NCI-H2196 (cell line): ENCODE measurements around the gene CALM1.
A peak's percentile ranks its signal among the peaks of the same experiment; 100 is the strongest.
"Not testable (repeated sequence)": the region's sequence is repeated elsewhere in the genome, so short reads cannot be mapped to it uniquely, and the experiment has no call there.

Experiments used
- DNase-seq: peaks from one replicate; lab custom pipeline; 2025; ENCODE audit not compliant: unreplicated experiment; lab: John Stamatoyannopoulos, UW

Gene CALM1

DNA sequence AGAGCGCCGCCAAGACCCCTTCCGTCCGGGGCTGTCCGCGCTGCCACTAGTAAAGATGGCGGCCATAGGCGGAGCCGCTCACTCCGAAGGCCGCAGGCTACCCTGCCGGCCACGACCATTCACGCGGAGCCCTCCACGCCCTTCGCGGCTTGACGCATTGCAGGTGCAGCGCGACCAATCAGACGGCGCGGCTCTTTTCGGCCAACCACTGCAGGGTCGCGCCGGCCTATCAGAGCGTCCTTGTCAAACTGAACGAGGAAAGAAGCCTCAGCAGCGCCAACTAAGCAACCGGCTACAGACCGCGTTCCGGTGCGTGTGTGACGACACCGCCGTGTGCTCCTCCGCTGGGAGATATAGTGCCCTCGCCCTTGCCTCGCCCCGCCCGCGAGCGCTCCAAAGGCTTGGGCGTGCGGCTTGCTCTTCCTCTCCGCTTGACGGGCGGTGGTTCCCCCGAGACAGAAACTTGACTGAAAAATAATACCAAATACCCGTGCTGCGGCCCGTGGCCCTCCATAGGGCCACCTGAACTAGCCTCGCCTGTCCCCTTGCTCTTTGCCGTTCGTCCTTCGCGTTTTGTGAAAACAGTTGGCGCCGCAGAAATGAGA lies 13.6 kb upstream of the CALM1 start:
- peak; percentile 93 for DNase-seq

DNA sequence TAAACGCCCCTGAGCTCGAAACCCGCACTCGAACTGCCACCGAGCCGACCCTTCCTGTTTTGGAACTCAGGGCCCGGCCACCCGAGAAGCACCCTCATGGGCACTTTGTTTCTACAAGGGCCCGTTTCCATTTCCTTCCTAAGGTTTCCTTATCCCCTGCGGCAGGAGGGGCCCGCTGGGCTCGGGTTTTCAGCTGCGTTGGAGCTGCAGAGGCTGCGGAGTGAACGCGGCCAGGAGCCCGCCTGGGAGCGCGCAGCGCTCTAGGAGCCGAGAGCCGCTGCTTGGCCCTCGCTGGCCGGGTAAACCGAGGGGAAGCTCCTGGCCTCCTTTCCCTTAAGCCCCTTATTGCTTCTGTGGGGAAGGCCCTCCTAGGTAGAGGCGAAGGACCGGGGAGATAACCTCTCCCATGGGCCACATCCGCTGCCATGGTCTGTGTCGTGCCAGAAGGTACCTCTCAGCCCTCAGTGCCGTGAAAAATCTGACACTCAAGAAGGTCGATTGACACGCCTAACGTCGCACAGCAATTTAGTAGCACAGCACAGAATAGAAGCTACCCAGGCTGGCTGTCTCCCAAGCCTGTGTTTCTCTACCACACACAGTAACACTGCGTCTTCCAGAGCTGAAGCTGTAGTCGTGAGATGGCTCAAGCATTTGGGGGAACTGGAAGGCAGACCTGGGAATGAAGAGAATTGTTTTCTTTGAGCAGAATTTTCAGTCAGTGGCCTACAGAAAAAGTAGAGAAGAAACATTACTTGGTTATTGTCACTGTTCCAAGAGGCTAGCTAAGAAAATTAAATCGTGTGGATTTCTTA lies 12.9 kb upstream of the CALM1 start:
- peak; percentile 24 for DNase-seq

- no peak for DNase-seq
Measured at GRCh38 chr14:90384543-90384911, 12.3 kb upstream of the CALM1 start.

GRCh38 chr14:90386321-90386720 lies 10.5 kb upstream of the CALM1 start:
- no peak for DNase-seq

DNA sequence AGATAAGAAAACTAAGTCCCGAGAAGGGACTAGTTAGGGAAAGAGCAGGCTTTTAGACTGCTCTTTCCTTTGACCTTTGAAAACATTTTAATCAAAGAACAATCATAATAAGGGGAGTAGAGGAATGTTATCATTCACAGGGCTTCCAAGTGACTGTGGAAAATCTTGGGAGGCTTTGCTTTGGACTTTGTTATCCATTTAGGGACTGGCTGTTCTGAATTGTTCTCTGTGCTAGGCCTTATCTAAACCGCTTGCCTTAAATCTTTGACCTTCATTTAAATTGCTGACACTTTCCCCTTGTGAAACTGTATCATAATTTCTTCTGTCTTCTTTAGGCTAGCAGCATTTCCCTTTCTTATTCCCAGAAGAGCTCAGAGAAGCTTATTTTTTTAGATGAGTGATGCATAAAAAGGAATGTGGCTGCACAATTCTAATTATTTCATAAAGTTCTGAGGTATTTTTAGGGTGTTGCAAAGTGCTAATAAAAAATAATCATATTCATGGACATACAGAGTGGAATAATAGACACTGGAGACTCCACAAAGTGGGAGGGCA lies 9.5 kb upstream of the CALM1 start:
- DNase-seq: no peak

GRCh38 chr14:90388437-90388836 lies 8.4 kb upstream of the CALM1 start:
- DNase-seq: no peak

DNA sequence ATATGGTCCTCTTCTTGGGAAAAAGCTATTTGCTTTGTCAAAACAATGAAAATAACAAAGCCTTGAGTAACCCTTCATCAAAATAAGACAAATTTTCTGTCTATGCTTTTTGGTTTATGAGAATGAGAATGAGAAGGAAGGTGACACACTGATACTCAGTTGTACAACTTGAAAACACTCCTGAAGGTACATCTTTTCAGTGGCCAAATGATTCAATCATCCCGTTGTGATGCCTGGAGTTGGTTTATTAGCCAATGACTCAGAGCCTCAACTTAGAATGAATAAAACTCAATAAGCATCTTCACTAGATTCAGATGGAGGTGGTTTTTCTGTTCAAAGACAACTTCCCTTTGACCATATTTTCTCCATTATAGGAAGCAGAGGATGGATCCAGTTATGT lies 7.8 kb upstream of the CALM1 start:
- no peak for DNase-seq

DNA sequence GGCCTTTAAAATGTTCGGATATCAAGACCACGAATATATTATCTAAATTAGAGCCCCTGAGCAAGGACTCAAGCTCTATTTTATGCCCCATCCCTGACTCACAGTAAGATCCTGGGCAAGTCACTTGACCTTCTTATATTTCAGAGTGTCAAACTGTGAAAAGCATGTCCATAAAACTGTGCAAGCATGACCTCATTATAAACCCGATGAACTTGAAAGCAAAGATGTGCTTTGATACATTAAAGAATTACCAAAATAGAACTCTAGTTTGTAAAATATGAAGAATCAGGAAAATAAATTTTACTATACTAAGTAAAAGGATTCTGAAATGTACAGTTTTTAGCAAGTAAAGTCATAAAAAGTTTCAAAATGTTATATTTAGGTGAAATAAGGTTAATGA lies 2.9 kb upstream of the CALM1 start:
- DNase-seq: no peak

DNA sequence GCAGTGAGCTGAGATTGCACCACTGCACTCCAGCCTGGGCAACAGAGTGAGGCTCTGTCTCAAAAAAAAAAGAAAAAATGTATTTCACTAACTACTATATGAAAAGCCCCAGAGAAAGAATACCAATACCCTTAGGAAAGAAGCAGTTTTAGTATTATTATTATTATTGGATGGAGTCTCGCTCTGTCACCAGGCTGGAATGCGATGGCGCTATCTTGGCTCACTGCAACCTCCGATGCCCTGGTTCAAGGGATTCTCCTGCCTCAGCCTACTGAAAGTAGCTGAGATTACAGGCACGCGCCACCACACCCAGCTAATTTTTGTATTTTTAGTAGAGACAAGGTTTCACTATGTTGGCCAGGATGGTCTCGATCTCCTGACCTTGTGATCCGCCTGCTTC lies 2.0 kb upstream of the CALM1 start:
- not testable (repeated sequence) for DNase-seq

- DNase-seq: no peak
Measured at GRCh38 chr14:90397425-90398314, 841 bp downstream of the CALM1 start.

DNA sequence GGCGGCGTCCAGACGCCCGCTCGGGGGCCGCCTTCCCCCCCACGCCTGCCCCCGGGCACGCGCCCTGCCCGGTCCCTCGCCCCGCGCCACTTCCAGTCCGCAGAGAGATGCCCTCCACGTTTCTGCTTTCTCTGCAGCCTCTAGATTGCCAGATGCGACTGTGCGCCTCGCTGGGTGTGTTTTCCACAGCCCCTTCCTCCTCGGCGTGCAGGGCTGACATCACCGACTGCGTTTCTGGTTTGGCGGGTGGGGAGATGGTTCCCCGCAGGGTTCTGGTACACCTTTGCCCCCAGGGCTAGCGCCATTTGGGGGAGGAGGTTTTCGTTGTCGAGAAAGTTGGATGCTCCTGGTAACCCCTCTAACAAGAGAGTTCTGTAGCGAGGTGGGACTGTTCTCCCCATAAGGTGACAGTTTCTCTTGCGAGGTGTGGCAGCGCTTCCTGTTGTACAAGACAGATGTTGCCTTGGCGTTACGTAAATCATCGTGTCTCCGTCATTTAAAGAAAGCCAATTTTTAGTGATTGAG lies 1.5 kb downstream of the CALM1 start:
- DNase-seq: no peak

DNA sequence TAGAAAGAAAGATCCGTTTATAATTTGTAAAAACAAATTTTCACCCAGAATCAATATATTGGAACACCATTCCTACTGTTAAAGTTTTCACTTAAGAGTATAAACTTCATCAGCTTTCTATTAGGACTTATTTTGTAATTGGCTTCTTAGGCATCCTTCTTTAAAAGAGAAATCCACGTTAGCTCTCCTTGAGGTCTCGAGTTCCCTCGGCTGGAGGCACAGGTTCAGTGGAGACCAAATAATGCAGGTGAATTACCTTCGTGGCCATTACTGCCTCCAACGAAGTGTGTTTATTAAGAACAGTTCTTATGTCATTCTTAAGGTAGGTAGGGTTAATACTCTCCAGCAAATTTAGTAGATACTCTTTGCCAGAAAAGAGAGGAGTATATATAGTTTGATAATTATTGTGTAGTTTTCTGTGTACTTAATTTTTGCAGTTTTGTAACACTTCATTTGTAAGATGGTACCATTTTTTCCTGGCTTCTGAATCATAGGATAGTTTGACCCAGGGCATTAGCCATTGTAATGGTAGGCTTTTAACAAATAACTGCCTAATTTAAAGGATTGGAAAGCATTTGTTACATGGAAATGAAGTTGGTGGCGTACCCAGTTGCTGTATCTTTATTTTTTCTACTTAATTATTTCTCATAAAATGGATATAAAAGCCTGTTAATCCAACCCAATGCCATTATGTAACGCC lies 2.2 kb downstream of the CALM1 start:
- DNase-seq: no peak

DNA sequence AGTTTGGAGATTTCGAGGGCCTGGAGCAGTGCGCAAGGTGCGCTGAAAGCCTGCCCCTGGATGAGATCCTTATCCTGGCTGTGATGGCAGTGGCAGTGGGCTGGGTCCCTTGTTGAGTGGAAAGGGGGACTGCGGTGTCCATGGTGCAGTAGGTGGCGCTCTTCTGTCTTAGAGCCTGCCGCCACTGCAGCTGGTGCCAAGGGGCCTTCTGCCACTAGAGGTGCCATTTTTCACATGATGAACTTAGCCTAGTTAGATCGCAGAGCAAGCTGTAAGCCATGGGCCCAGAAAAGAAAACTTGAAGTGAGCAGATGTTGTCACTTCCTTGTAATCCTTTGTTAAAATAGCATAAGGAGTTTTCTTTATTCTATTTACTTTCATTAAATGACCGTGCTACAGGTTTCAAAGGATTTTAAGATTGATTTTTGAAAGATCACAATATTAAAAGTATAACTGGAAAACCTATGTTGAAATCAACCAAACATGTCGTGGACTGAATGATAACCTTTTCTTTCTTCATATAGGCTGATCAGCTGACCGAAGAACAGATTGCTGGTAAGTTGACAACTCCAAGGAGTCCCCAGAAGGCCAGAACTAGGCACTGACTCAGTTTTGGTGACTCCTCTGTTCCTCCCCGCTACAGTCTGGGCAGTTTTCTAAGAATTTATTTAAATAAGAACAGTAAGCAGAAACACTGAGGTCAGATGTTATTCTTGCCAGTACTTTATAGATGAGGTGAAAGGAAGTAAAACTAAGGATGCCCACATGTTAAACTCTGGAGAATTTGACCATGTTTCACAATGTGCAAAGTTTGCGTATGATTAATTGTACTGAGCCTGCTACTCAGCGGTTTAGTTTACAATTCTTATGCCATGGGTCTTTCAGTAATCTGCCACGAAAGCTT lies 3.0 kb downstream of the CALM1 start:
- peak; percentile 72 for DNase-seq

- DNase-seq: no peak
Measured at GRCh38 chr14:90400904-90401561, 4.2 kb downstream of the CALM1 start.

GRCh38 chr14:90402016-90402415 lies 5.2 kb downstream of the CALM1 start:
- DNase-seq: no peak

DNA sequence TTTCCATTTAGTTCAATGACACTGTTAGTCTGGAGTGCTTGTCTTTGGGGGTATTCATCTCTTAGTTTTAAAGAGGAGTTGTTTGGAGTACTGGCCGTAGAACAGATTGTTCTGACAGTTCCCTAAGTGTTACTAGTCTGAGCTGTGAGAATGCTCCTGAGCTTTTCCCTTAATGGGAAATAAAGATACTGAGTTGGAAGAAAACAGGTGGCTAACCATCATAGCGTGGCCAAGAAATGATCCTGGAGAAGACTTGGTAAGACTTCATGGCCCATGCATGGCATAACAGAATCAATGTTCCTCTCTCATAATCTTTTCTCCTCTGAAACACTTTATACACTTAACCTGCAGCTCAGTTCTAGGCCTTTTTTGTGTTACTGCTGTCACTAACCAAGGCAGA lies 6.2 kb downstream of the CALM1 start:
- no peak for DNase-seq

DNA sequence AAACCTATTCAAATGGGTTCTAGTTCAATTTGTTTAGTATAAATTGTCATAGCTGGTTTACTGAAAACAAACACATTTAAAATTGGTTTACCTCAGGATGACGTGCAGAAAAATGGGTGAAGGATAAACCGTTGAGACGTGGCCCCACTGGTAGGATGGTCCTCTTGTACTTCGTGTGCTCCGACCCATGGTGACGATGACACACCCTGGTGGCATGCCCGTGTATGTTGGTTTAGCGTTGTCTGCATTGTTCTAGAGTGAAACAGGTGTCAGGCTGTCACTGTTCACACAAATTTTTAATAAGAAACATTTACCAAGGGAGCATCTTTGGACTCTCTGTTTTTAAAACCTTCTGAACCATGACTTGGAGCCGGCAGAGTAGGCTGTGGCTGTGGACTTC lies 8.3 kb downstream of the CALM1 start:
- no peak for DNase-seq

- DNase-seq: no peak
Measured at GRCh38 chr14:90405755-90406154, 8.9 kb downstream of the CALM1 start.

DNA sequence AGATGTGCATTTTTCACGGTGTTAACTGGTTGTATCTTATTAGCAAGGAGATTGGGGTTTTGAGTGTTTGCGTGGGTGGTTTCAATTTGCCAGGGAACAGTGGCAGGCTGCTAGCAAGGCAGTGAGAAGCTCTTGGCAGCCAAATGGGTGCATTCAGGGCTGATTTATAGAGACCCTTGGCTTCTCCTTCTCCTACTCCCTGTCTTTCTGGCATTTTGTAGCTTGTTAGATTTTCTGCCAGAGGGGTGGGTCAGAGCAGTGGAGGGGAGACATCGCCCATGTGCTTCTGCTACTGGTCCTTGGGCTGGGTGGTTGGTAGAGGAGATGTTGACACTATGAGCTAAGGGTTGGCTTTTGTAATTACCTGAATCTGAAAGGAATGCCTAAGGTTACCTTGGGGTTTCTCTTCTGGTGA lies 9.6 kb downstream of the CALM1 start:
- DNase-seq: no peak
